ENCODE measurements around the gene RTN4RL1. TPM values are rescaled to one million over a fixed set of nuclear protein-coding genes. Genes with fewer than 3 reads are reported as not detected.

Gene RTN4RL1
- total and polyA plus RNA-seq, 12 donors, result 0.81 to 6.3 (median 2.7) TPM

- no peak for ATAC-seq
- peaks cover 10 to 75% (median 34%) of the 10 kb centered on the region in 7 donors for H3K27me3 ChIP-seq
- H3K36me3 ChIP-seq, result no peaks in the 10 kb centered on the region
- no peak for DNase-seq
- peaks cover 3 to 29% (median 13%) of the 10 kb centered on the region in 9 donors for H3K4me1 ChIP-seq
- H3K9me3 ChIP-seq, result no peaks in the 10 kb centered on the region
- TF ChIP-seq, protein P1, sequence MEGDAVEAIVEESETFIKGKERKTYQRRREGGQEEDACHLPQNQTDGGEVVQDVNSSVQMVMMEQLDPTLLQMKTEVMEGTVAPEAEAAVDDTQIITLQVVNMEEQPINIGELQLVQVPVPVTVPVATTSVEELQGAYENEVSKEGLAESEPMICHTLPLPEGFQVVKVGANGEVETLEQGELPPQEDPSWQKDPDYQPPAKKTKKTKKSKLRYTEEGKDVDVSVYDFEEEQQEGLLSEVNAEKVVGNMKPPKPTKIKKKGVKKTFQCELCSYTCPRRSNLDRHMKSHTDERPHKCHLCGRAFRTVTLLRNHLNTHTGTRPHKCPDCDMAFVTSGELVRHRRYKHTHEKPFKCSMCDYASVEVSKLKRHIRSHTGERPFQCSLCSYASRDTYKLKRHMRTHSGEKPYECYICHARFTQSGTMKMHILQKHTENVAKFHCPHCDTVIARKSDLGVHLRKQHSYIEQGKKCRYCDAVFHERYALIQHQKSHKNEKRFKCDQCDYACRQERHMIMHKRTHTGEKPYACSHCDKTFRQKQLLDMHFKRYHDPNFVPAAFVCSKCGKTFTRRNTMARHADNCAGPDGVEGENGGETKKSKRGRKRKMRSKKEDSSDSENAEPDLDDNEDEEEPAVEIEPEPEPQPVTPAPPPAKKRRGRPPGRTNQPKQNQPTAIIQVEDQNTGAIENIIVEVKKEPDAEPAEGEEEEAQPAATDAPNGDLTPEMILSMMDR (IDR thresholded peaks at IDR 0.05), result no peak
- no peak overlapping the region for H3K27ac ChIP-seq
- whole genome bisulfite sequencing, 2 donors, result 78 to 80% methylated on average over 17 of the region's 17 CpGs
- H3K4me3 ChIP-seq, result no peak overlapping the region
- intact Hi-C loops (cut with DNase I), result loop anchor here in 4 of 10 donors (5.0 to 10.0 kb wide), 3 partner anchors 135 to 378 kb away; partner anchors contain the start of gene OVCA2 (in 2 of the 4)
Measured at GRCh38 chr17:1907216-1907631, 117.9 kb downstream of the RTN4RL1 start.

GRCh38 chr17:1906662-1907101 lies 118.5 kb downstream of the RTN4RL1 start:
- Histone ChIP-seq H3K27me3 (peaks cover 10 to 70% (median 28%) of the 10 kb centered on the region in 7 donors), H3K4me1 (peaks cover 3 to 29% (median 13%) of the 10 kb centered on the region in 9 donors), H3K27ac (no peak overlapping the region), H3K4me3 (no peak overlapping the region), H3K9me3 (no peaks in the 10 kb centered on the region), H3K36me3 (no peaks in the 10 kb centered on the region)
- no peak for ATAC-seq
- WGBS, 2 donors, result 43 to 45% methylated on average over 8 of the region's 8 CpGs
- TF ChIP-seq, protein P1 (IDR thresholded peaks at IDR 0.05), result no peak
- intact Hi-C loops (cut with DNase I), result loop anchor here in 4 of 10 donors (5.0 to 10.0 kb wide), 3 partner anchors 136 to 378 kb away; partner anchors contain the start of gene OVCA2 (in 2 of the 4)
- DNase-seq, result no peak

- Histone ChIP-seq H3K27ac (no peak overlapping the region), H3K4me1 (peaks cover 3 to 29% (median 13%) of the 10 kb centered on the region in 9 donors), H3K36me3 (no peaks in the 10 kb centered on the region), H3K9me3 (no peaks in the 10 kb centered on the region), H3K4me3 (no peak overlapping the region), H3K27me3 (peaks cover 10 to 58% (median 27%) of the 10 kb centered on the region in 7 donors)
- TF ChIP-seq, protein P1 (IDR thresholded peaks at IDR 0.05), result no peak
- no peak for DNase-seq
- intact Hi-C loops (cut with DNase I), result loop anchor here in 4 of 10 donors (5.0 to 10.0 kb wide), 3 partner anchors 137 to 379 kb away; partner anchors contain the start of gene OVCA2 (in 2 of the 4)
- peak in 4 of 8 donors; percentile 17 to 48 (median 26) for ATAC-seq
- 21 to 22% methylated on average over 25 of the region's 25 CpGs for WGBS, 2 donors
Measured at GRCh38 chr17:1905190-1905913, 119.8 kb downstream of the RTN4RL1 start.

DNA sequence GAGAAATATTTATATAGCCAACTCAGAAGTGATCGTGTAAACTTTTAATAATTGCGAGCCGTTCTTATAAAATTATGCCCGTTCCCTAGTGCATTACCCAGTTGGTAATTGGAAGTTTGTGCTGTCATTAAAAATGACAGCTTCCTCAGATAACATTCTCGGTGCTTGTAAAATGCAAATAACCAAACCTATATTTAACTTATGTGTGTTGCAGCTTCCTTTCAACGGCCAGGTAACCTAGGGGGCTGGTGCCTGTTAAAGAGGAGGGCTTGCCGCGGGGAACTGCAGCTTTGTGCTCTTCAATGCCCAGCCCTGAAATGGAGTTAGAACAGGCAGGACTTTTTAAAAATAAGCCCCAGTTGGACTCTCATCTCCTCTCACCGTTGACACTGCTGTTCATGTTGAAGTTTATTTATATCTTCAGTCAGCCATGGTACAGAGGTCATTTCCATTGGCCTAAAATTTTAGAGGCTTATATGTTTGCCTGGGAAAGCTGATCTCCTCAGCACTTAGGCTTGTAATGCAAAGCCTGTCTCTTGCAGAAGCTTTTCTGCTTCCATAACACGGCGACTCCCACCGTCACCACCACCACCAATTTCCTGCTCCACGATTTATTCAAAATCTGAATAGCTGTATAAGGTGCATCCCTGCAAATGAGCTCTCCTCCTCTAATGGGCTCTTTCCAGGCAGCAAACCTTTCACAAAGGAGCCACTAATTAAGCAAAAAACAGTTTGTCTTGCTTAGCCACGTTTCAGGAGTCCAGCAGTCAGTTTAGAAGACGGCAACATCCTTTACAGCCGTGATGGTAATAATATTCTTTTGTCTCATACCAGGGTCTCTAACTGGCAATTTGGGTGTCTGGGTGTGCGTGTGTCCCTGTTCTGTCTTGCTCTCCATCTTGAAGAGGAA lies 120.6 kb downstream of the RTN4RL1 start:
- DNase-seq (no peak), ATAC-seq (peak in 2 of 8 donors; percentile 14 to 35)
- no peak overlapping the region for H3K4me3 ChIP-seq
- peaks cover 10 to 50% (median 24%) of the 10 kb centered on the region in 7 donors for H3K27me3 ChIP-seq
- peaks cover 0 to 7% (median 0%) of the 10 kb centered on the region in 9 donors for H3K36me3 ChIP-seq
- no peak overlapping the region for H3K27ac ChIP-seq
- H3K9me3 ChIP-seq, result no peaks in the 10 kb centered on the region
- peaks cover 3 to 29% (median 13%) of the 10 kb centered on the region in 9 donors for H3K4me1 ChIP-seq
- TF ChIP-seq, protein P1 (IDR thresholded peaks at IDR 0.05), result no peak
- intact Hi-C loops (cut with DNase I), result loop anchor here in 4 of 10 donors (5.0 to 10.0 kb wide), 3 partner anchors 138 to 380 kb away; partner anchors contain the start of gene OVCA2 (in 2 of the 4)
- WGBS, 2 donors, result 58% methylated on average over 17 of the region's 17 CpGs
